Measurements from ENCODE around the gene ZNF576.
A peak's percentile ranks its signal among the peaks of the same experiment; 100 is the strongest.
"Not testable (repeated sequence)": the region's sequence is repeated elsewhere in the genome, so short reads cannot be mapped to it uniquely, and the experiment has no call there.

Gene ZNF576

DNA sequence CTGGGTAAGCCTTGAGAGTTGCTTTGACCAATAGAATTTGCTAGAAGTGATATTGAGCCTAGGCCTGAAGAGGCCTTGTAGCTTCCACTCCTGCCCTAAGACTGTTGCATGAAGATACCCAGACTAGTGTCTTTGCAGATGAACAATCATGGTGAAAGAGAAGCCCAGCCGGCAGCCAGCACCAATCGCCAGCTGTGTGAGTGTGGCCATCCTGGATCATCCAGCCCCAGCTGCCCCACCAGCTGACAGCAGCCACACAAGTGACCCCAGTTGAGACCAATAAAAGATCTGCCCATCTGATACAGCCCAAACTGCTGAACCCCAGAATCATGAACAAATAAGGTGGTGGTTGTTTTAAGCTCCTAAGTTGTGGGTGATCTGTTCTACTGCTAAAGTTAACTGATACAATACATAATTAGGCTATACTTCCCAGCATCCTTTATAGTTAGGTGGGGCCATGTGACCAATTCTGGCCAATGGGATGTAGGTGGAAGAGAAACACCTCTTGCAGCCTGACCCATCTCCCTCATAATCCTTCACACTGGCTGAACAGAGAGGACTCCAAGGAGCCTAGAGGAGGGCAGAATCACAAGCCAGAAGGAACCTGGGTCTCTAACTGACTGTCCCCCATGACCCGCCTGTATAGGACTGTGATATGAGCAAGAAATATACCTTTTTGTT, 32.4 kb downstream of the ZNF576 start:
- no peak for DNase-seq

DNA sequence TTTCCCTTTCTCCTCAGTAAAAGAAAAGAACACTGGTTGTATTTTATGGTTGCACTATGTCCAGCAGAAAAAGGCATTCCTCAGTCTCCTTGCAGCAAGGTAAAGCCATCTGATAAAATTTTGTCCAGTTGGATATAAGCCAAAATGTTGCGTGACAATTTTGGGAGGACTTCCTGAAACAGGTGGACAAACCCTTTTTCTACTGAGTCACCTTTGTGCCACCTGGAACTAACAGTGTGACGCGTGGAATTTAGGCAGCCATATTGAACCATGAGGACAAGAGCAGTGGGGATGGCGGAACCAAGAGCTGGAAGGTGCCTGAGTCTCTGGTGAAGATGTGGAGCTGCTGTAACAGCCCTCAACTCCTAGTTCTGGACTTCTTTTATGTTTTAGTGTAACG, 35.1 kb downstream of the ZNF576 start:
- no peak for DNase-seq

DNA sequence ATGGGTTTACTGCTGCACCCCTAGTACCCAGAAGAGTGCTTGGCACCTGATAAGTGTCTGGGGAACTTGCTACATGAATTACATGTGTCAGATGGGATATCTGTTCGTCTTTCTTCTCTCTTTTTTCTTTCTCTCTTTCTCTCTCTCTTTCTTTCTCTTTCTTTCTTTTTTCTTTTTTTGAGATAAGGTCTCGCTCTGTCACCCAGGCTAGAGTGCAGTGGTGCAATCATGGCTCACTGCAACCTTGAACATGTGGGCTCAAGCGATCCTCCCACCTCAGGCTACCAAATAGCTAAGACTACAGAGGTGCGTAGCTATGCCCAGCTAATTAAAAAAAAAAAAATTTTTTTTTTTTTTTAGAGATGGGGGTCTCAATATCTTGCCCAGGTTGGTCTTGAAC, 37.1 kb downstream of the ZNF576 start:
- no peak for DNase-seq

- no peak for DNase-seq
Measured at GRCh38 chr19:43634068-43634467, 37.7 kb downstream of the ZNF576 start.

- DNase-seq, result no peak
Measured at GRCh38 chr19:43634506-43634871, 38.1 kb downstream of the ZNF576 start.

GRCh38 chr19:43634872-43635560, 38.6 kb downstream of the ZNF576 start:
- DNase-seq, result peak; percentile 25

DNA sequence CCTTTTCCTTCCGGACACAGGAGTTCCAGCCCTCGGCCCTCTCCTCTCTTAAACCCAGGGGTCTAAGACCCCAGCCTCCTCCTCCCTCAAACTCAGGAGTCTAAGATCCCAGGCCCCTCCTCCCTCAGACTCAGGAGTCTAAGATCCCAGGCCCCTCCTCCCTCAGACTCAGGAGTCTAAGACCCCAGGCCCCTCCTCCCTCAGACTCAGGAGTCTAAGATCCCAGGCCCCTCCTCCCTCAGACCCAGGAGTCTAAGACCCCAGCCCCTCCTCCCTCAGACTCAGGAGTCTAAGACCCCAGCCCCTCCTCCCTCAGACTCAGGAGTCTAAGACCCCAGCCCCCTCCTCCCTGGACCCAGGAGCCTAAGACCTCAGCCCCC, 39.2 kb downstream of the ZNF576 start:
- not testable (repeated sequence) for DNase-seq

DNA sequence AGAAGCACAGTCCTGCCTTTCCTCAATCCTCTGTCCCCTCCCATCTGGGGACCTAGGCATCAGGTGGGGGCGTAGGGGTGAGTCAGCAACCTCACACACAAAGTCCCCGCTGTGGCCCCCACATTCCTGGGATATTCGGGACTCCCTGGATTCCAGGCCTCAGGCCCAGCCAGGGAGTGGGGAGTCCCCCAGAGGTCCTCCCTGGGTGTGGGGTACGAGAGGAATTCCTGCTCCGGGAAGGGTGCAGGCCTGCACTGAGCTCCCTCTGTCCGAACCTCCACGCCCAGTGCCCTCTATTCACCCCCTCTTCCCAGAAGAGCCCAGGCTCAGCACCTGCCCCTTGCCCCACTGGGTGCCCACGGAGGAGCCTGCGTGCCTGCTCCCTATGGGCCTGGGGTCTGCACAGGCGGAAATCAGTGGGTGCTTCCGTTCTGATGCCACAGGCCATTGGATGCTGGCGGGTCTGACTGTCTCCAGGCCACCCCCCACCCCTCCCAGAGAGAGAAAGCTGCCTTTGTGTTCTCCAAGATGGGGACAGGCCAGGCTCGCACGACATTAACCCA, 39.8 kb downstream of the ZNF576 start:
- peak; percentile 31 for DNase-seq

DNA sequence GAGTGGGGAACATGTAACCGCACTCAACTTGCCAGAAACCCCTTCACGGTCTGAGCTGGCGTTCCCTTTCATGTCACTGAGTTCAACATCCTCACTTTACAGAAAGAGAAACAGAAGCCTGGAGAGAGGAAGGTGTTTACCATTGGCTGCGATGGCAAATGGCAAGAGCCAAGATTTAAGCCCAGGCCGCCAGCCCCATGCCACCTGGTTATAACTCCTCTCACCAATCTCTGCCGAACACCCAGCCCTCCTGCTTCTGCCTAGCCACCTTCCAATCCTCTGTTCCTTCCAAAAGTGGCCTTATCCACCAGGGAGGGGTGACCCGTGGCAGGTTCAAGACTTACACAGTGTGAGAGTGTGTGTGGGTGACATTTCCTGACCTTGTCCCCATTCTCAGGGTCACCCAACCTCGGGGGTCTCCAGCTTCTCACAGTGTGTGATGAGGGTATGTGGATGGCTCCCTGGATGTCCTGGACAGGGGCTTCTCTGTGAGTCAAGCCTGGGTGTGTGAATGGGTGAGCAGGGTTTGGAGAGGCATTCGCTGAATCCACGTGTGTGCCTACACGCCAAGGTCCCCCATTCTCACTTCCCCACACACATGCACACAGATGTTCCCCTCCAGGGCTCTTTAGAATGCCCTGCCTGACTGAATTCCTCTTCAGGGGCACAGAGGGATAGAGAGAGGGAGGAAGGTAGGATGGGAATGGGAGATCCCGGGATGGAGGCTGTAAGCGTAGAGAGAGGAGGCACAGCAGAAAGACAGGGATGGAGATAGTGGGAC, 42.0 kb downstream of the ZNF576 start:
- DNase-seq, result no peak

DNA sequence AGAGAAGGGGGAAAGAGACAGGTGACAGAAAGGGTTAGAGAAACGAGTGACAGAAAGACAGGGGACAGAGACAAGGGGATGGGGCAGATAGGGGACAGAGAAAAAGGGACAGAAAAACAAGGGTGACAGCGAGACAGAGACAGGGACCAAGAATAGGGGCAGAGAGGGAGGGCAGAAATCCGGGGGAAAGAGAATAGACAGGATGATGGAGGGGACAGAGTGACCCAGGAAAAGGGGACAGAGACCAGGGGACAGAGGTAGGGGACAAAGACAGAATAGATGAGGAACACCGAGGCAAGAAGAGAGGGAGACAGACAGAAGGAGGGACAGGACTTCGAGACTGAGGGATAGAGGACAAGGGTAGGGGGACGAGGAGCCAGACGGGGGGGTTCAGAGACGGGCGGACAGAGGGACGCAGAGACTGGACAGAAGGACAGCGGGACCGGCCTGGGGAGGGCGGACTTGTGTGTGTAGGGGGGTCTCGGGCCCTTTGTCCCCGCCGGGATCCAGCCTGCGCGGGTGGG, 42.7 kb downstream of the ZNF576 start:
- no peak for DNase-seq

- no peak for DNase-seq
Measured at GRCh38 chr19:43639519-43640423, 43.4 kb downstream of the ZNF576 start, which contains the start of gene CADM4. TSS of gene CADM4 (minus strand) at chr19:43639850. CDS start at chr19:43639790, 60 bp downstream.

DNA sequence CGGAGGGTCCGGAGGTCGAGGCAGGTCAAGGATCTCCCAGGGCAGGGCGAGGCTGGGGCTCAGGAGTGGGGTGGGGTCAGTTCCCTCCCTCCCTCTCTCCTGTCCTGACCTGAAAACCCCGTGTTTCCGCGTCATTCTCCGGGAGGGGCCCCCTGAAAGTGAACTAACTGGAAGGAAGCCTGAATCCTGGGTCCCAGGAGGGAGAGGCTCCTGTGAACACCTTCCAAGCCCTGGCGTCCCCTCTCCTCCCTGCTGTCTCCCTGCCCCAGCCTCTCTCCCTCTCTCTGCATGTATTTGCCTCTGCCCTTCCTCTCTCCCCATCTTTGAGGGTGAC, 44.0 kb downstream of the ZNF576 start:
- DNase-seq, result no peak

DNA sequence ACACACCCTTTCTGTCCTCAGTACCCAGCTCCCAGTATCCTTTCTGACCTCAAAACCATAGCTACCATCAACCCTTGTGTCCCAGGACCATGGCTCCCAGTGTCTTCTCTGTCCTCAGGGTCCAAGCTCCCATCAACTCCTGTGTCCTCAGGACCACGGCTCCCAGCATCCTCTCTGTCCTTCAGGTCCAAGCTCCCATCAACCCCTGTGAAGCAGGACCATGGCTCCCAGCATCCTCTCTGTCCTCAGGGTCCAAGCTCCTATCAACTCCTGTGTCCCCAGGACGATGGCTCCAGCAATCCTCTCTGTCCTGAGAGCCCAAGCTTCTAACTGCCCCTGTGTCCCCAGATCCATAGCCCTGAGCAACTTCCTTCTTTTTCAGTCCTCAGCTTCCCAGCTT, 44.9 kb downstream of the ZNF576 start:
- DNase-seq, result no peak

- DNase-seq, result no peak
Measured at GRCh38 chr19:43642531-43642930, 46.1 kb downstream of the ZNF576 start.

DNA sequence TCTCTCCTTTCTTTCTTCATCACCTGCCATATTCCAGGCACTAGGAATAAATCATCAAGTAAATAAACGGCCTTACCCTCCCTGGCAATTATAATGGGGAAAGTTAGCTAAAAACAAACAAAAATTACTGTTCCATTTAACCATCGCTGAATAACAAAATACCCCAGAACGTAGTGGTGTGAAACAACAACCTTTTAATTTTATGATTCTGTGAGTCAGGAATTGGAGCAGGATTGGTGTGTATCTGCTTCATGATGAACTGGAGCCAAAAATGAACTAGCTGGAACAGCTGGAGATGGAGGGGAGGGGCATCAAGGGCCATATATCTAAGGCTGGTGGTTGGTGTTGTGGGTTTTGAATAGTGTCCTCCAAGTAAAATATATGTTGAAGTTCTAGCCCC, 46.9 kb downstream of the ZNF576 start:
- DNase-seq, result no peak

- DNase-seq, result no peak
Measured at GRCh38 chr19:43644181-43644580, 47.8 kb downstream of the ZNF576 start.

GRCh38 chr19:43648633-43649032, 52.2 kb downstream of the ZNF576 start:
- no peak for DNase-seq

GRCh38 chr19:43649514-43649913, 53.1 kb downstream of the ZNF576 start:
- DNase-seq, result no peak

DNA sequence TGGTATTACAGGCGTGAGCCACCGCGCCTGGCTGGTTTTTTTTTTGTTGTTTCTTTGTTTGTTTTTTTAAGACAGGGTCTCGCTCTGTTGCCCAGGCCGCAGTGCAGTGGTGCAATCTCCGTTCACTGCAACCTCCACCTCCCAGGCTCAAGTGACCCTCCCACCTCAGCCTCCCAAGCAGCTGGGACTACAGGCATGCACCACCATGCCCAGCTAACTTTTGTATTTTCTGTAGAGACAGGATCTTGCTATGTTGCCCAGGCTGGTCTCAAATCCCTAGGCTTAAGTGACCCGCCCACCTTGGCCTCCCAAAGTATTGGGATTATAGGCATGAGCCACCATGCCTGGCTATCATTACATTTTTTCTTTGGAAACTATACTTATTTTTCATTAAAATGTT, 53.9 kb downstream of the ZNF576 start:
- DNase-seq, result not testable (repeated sequence)

All from fibroblast of skin of abdomen (primary cell).